ENCODE results near the gene LTN1.

GRCh38 chr21:28960245-28960644, 32.4 kb downstream of the LTN1 start:
- TF ChIP-seq, protein P1, sequence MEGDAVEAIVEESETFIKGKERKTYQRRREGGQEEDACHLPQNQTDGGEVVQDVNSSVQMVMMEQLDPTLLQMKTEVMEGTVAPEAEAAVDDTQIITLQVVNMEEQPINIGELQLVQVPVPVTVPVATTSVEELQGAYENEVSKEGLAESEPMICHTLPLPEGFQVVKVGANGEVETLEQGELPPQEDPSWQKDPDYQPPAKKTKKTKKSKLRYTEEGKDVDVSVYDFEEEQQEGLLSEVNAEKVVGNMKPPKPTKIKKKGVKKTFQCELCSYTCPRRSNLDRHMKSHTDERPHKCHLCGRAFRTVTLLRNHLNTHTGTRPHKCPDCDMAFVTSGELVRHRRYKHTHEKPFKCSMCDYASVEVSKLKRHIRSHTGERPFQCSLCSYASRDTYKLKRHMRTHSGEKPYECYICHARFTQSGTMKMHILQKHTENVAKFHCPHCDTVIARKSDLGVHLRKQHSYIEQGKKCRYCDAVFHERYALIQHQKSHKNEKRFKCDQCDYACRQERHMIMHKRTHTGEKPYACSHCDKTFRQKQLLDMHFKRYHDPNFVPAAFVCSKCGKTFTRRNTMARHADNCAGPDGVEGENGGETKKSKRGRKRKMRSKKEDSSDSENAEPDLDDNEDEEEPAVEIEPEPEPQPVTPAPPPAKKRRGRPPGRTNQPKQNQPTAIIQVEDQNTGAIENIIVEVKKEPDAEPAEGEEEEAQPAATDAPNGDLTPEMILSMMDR (IDR thresholded peaks at IDR 0.05), result no peak
- TF ChIP-seq POLR2A (IDR thresholded peaks at IDR 0.05), result no peak

Data from body of pancreas (tissue), 4 donors.